Measurements from ENCODE around the gene TRRAP. TPM values are rescaled to one million over a fixed set of nuclear protein-coding genes. Genes with fewer than 3 reads are reported as not detected.

The TRRAP gene
- total RNA-seq, 4 donors from 2014 or later = 19.7 to 62.3 (median 31.1) TPM

- no peak overlapping the region for H3K4me3 ChIP-seq
- no peaks in the 10 kb centered on the region for H3K4me1 ChIP-seq
- no peaks in the 10 kb centered on the region for H3K9me3 ChIP-seq
- TF ChIP-seq POLR2A (IDR thresholded peaks at IDR 0.05) = no peak
- TF ChIP-seq, protein P1, sequence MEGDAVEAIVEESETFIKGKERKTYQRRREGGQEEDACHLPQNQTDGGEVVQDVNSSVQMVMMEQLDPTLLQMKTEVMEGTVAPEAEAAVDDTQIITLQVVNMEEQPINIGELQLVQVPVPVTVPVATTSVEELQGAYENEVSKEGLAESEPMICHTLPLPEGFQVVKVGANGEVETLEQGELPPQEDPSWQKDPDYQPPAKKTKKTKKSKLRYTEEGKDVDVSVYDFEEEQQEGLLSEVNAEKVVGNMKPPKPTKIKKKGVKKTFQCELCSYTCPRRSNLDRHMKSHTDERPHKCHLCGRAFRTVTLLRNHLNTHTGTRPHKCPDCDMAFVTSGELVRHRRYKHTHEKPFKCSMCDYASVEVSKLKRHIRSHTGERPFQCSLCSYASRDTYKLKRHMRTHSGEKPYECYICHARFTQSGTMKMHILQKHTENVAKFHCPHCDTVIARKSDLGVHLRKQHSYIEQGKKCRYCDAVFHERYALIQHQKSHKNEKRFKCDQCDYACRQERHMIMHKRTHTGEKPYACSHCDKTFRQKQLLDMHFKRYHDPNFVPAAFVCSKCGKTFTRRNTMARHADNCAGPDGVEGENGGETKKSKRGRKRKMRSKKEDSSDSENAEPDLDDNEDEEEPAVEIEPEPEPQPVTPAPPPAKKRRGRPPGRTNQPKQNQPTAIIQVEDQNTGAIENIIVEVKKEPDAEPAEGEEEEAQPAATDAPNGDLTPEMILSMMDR (IDR thresholded peaks at IDR 0.05) = no peak
- H3K27ac ChIP-seq = no peak overlapping the region
- H3K27me3 ChIP-seq = no peaks in the 10 kb centered on the region
- intact Hi-C loops (cut with DNase I; ENCODE audit: low total_unique reads) = no loop called here
- no peak for DNase-seq
- H3K36me3 ChIP-seq = no peaks in the 10 kb centered on the region
Observed at GRCh38 chr7:99000196-99000903, 122.0 kb downstream of the TRRAP start.

DNA sequence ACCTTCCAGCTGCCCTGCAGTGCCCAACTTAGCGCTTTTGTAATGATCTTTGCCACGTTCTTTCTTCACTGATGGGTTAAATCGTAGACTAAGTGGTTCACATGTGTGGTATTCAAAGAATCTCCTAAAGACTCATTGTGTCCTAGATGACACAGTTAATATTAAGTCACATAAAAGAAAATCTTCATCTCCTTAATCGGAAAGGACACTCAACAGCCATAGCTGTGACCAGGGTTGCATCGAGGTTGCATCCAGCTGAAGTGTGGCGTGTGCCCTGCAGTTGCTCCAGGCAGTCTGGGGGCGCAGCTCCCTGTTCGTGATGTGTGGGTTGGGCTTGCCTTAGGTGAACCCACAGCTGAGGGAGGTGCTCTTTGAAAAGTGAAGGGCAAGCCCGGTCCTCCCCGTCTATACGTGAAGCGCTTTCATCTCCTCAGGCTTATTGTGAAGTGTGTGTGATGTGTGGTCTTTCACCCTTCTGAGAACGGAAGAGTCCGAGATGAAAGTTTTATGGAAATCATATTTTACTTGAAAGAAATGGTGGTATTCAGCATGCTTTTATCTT is 122.7 kb downstream of the TRRAP start:
- no peak for DNase-seq
- H3K27me3 ChIP-seq = no peaks in the 10 kb centered on the region
- intact Hi-C loops (cut with DNase I; ENCODE audit: low total_unique reads) = no loop called here
- H3K4me3 ChIP-seq = no peak overlapping the region
- H3K9me3 ChIP-seq = no peaks in the 10 kb centered on the region
- TF ChIP-seq, protein P1 (IDR thresholded peaks at IDR 0.05) = no peak
- no peak for TF ChIP-seq POLR2A (IDR thresholded peaks at IDR 0.05)
- no peaks in the 10 kb centered on the region for H3K4me1 ChIP-seq
- no peaks in the 10 kb centered on the region for H3K36me3 ChIP-seq
- no peak overlapping the region for H3K27ac ChIP-seq

GRCh38 chr7:99001482-99002147 is 123.3 kb downstream of the TRRAP start:
- Histone ChIP-seq H3K4me1 (no peaks in the 10 kb centered on the region), H3K27me3 (no peaks in the 10 kb centered on the region), H3K4me3 (no peak overlapping the region), H3K36me3 (no peaks in the 10 kb centered on the region), H3K27ac (no peak overlapping the region), H3K9me3 (no peaks in the 10 kb centered on the region)
- intact Hi-C loops (cut with DNase I; ENCODE audit: low total_unique reads) = no loop called here
- no peak for TF ChIP-seq POLR2A (IDR thresholded peaks at IDR 0.05)
- TF ChIP-seq, protein P1 (IDR thresholded peaks at IDR 0.05) = no peak
- no peak for DNase-seq

DNA sequence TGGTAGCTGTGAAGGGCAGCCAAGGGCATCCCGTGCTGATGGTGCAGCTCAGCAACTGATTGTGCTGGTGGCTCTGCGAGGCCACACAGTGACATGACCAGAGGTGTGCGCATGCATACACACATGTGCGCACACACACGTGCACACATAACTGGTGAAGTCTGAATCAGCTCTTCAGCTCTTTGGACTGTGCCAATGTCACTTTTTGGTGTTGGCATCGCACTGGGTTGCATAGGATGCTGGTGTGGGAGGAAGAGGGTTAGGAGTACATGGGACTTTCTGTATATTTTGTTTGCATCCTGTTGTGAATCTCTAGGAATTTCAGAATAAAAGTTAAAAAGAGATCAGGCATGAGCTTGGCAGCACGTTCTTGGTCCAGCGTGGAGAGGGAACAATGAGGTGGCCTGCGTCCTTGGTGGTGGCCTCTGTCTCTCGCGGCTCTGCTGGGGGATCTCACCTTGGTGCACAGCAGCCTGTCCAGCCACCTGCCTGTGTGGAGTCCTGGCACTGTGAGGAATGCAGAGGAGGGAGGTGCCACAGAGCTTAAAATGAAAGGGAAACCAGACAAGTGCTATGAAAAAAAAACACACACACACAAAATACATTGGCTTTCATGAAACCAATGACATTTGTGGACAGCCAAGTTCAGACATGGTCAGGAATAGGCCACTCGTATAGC is 124.0 kb downstream of the TRRAP start:
- Histone ChIP-seq H3K36me3 (no peaks in the 10 kb centered on the region), H3K4me1 (no peaks in the 10 kb centered on the region), H3K27ac (no peak overlapping the region), H3K4me3 (no peak overlapping the region), H3K27me3 (no peaks in the 10 kb centered on the region), H3K9me3 (no peaks in the 10 kb centered on the region)
- no peak for DNase-seq
- TF ChIP-seq POLR2A (IDR thresholded peaks at IDR 0.05) = no peak
- TF ChIP-seq, protein P1 (IDR thresholded peaks at IDR 0.05) = no peak
- intact Hi-C loops (cut with DNase I; ENCODE audit: low total_unique reads) = no loop called here

GRCh38 chr7:99002827-99003212 is 124.5 kb downstream of the TRRAP start:
- no peaks in the 10 kb centered on the region for H3K36me3 ChIP-seq
- no peak overlapping the region for H3K27ac ChIP-seq
- H3K4me1 ChIP-seq = no peaks in the 10 kb centered on the region

More at GRCh38 chr7:99002827-99003212, 124.5 kb downstream of the TRRAP start:
- Histone ChIP-seq H3K4me3 (no peak overlapping the region), H3K27me3 (no peaks in the 10 kb centered on the region), H3K9me3 (no peaks in the 10 kb centered on the region)
- DNase-seq = no peak
- no peak for TF ChIP-seq POLR2A (IDR thresholded peaks at IDR 0.05)
- TF ChIP-seq, protein P1 (IDR thresholded peaks at IDR 0.05) = no peak
- intact Hi-C loops (cut with DNase I; ENCODE audit: low total_unique reads) = no loop called here
